ENCODE results near the gene SIGMAR1. TPM values are rescaled to one million over a fixed set of nuclear protein-coding genes. Genes with fewer than 3 reads are reported as not detected.

SIGMAR1 gene
- total RNA-seq, 1 experiment from 2014 or later, result 178 TPM

- no peak for DNase-seq (ENCODE audit: low read depth)
Observed at GRCh38 chr9:34606190-34606589, 31.4 kb downstream of the SIGMAR1 start.

DNA sequence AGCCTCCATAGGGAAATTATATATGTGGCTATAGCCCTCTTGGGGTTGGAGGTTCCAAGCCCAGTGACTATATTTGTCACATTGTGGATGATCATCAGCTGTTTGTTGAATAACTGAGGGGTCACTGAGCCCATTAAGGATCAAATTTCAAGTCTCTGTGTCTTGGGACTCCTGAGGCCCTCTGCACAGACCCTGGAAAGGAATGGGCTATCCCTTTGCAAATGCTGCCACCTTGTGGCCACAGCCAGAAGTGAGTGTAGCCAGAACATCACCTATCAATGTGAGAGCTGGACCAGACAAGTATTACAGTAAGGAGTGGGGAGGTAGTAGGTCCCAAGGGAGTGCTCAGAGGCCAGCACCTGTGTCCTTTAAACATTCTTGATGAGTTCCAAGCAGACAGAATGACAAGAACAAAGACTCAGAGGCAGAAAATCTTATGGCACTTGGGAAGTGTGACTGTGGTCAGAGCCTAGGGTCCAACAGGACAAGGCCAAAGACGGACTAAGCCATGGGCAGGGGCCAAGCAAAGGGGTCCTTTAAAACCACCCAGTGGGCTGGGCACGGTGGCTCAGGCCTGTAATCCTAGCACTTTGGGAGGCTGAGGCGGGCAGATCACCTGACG, 33.9 kb downstream of the SIGMAR1 start:
- DNase-seq (ENCODE audit: low read depth), result peak; percentile 65

- no peak for DNase-seq (ENCODE audit: low read depth)
Observed at GRCh38 chr9:34601937-34602573, 35.5 kb downstream of the SIGMAR1 start.

- no peak for DNase-seq (ENCODE audit: low read depth)
Observed at GRCh38 chr9:34600908-34601307, 36.7 kb downstream of the SIGMAR1 start.

DNA sequence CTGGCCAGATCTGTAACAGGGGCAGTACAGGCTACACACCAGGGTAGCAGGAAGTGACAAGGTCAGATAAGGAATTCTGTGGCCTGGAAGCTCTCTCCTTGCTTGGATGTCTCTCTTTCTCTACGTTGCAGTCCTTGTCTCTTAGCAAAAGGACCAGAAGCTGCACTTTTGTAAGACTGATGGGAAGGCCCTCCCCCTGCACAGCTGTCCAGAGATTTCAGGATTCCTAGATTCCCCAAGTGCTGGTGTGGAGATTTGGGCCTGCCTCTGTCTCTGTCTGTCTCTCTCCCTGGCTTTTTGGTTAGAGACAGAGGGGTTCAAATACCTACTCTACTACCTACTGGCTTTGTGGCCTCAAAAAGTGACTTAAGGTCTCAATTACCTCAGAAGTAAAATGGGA, 38.0 kb downstream of the SIGMAR1 start:
- no peak for DNase-seq (ENCODE audit: low read depth)

DNA sequence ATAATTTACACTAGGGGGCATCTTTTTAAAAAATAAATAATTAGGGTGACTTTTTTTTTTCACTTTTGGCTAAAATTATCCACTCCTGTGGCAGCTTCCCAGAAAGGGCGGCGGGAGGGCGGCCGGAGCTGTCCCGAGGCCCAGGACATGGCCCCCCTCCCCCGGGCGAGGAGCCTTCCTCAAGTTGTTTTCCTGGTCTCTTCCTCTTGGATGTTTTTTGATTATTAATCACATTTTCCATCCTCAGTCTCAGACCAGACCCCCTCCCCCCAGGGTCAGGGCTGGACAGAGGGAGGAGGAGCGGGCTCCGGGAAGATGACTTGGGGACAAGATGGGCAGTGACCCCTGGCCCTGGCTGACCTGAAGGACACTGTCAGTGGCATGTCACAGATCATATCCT, 43.4 kb downstream of the SIGMAR1 start:
- DNase-seq (ENCODE audit: low read depth), result no peak

DNA sequence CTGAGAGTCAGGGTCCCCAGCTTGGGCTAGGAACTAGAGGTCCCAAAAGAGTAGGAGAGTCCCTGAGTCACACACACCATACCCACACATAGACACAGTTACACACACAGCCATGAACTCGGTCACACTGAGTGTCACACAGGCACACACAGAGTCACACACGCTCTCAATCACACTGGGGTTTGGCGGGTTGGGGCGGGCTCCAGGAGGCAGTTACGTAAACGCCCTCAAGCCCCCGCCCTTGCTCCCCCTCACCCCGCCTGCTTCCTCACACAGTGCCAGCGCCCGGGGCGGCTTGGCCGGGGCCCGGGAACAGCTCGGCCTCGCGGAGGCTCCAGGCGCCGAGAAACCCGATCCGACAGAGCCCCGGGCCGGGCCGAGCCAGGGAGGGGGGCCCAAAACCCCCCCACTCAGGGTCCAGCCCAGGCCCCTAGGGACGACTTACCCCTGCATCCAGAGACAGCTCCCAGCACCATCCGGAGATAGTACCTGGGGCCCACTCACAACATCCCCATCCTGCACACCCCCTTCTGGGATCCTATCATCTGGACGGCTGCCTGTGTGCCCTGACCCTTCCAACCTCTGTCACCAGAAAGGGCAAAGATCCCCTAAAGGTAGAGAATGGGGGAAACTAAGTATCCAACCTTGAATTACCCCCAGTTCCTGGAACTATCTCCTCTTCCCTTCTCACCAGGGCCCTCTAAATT, 44.5 kb downstream of the SIGMAR1 start:
- no peak for DNase-seq (ENCODE audit: low read depth)

- no peak for DNase-seq (ENCODE audit: low read depth)
Observed at GRCh38 chr9:34591917-34592866, 45.4 kb downstream of the SIGMAR1 start.

GRCh38 chr9:34591248-34591916, 46.2 kb downstream of the SIGMAR1 start:
- peak; percentile 69 for DNase-seq (ENCODE audit: low read depth)

- no peak for DNase-seq (ENCODE audit: low read depth)
Observed at GRCh38 chr9:34590381-34591247, 47.0 kb downstream of the SIGMAR1 start.

DNA sequence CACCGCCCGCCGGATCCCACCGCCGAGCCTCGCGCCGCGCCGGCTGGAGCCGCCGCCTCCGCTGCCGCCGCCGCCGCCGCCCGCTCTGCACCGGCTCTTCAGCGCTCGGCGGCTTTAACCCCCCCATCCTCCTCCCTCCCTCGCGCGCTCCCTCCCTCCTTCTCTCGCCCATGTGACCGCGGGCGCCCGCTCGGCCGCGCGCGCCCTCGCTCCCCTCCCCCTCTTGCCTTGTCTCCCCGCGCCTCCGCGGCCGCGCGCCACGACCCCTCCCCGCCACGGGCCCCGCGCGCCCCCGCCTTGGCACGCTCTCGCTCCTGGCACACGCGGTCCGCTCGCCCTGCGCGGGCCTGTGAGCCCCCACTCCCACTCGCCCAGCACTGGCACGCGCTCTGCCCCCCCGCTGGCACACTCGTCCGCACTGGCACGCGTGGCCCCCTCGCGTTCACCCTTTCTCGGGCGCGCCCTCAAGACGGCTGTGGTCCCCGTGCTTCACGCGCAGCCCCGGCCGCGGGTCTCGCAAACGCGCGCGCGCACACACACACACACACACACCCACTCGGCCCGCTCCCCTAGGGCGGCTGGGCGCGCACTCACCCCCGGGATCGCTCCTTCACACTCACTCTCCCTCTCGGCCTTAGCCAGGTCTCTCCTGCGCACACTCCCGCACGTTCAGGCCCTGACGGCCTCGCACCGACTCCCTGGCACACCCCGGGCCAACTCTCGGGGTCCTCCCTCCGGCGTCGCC, 47.8 kb downstream of the SIGMAR1 start, which contains the start of gene CNTFR:
TSS of gene CNTFR (minus strand) at position 89 of the 745 bp plus-strand sequence. CDS start 20,743 bp downstream, outside the sequence.
- no peak for DNase-seq (ENCODE audit: low read depth)

DNA sequence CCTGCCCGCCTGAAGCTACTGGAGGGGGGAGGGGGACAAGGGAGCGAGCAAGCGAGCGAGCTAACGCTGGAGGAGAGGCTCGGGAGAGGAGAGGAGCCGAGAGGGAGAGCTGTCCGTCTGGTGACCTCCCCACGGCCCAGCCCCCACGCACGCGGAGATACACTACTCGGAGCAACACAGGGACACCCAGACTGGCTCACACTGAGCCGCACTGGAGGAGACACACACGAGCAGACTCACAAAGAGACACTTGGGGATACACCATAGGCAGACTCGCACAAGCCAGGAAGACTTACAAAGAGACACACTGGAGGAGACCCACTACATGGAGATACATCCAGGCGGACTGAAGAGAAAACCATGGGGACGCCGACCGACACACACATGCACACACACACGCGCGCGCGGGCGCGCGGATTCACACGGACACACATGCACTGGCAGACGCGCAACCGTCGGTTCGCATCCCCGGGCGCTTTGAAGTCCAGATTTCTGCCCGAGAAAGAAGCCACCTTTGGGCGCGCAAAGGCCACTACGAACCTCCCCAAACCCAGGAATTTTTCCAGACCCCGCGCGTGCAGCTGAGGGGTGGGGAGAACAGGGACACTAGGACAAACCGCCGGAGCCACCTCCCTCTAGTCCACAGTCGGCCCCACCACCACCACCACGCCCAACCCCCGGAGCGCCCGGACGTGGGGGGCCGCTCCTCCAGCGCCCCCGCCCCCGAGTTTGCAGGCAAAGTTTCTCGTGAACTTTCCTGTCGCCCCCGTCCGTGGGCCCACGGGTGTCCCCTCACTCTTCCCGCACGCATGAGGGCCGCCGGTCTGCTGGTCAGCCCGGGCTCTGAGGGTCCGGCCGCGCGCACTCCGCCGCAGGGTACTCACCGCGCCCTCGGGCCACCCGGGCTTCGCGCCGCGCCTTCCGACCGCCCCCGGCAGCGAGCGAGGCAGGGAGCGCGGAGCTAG, 48.6 kb downstream of the SIGMAR1 start:
- DNase-seq (ENCODE audit: low read depth), result no peak

DNA sequence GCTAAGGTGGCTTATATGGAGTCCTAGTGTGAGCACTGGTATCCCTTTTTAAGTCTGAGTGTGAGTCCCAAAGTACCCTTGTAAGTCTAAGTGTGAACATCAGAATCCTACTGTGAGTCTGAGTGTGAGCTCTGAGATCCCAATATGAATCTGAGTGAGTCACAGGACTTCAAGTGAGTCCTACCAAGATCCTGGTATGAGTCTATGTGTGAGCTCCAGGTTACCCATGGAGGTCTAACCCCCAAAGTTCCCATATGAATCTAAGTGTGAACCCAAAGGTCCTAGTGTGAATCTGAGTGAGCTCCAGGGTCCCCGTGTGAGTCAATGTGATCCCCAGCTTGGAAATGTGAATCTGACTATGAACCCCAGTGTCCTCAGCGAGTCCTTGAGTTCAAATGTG, 50.3 kb downstream of the SIGMAR1 start:
- no peak for DNase-seq (ENCODE audit: low read depth)

GRCh38 chr9:34585946-34586669, 51.5 kb downstream of the SIGMAR1 start:
- no peak for DNase-seq (ENCODE audit: low read depth)

DNA sequence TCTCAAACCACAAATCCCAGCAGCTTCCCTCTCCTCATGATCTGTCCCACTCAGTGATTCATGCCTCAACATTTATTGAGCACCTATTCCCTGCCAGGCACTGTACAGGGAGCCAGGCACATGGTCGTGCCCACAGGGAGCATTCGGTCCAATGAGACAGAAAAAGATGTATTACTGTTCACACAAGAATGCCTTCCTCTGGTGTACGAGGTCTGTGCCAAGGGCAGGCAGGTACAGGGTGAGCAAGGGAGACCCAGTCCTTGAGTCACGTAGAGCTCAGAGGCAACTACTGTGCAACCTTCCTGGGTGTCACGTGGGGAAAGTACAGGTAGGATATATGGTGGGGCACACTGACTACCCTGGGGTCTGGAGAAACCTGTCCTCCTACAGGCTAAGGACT, 52.6 kb downstream of the SIGMAR1 start:
- DNase-seq (ENCODE audit: low read depth), result no peak

Measured in HT1080 (cell line).